Endothelial cell of umbilical vein (primary cell): ENCODE data around the gene PFDN4. TPM values are rescaled to one million over a fixed set of nuclear protein-coding genes. Genes with fewer than 3 reads are reported as not detected.

Experiments
- BruUV-seq: library from RNA; stranded (reverse); fragments of 400-500 nt; replicated peaks from 2 replicates; lab custom pipeline; 2021; lab: Mats Ljungman, UMichigan
- CTCF ChIA-PET: fragments of 300-600, 350-600 bp; sonication (Branson Sonifier 250); formaldehyde crosslinking; loops from one replicate; lab custom pipeline; 2021; ENCODE audit warnings: antibody characterized with exemption, inconsistent platforms; lab: Charles Lee
- POLR2A ChIA-PET: fragments of 300-600, 350-600 bp; sonication (Branson Sonifier 250); formaldehyde crosslinking; loops from one replicate; lab custom pipeline; 2021; ENCODE audit warnings: antibody characterized with exemption, inconsistent platforms; lab: Charles Lee
- DNase-seq: peaks from one replicate; pipeline ENCODE4 v3.0.0-alpha.2; 2011; ENCODE audit warnings: low read depth, low spot score
- FAIRE-seq: peaks from 2 replicates; lab custom pipeline; 2011; peaks lifted over from hg19 to GRCh38; lab: Jason Lieb, UNC
- H2AFZ ChIP-seq: 2 replicates; pipeline ENCODE4 v1.6.0; 2012; ENCODE audit warnings: low read depth, low read length, control low read depth, inconsistent platforms
- H3K27ac ChIP-seq: 2 replicates; pipeline ENCODE4 v1.5.1; 2011; ENCODE audit warnings: low read depth, mild to moderate bottlenecking, control low read depth, low read length, moderate library complexity; ENCODE audit not compliant: insufficient read depth
- H3K27me3 ChIP-seq, 2 experiments: 2 replicates each; pipeline versions ENCODE4 v1.6.0 to v1.6.1; 2011; ENCODE audit warnings: low read length in 2 of 2, mixed read lengths in 1 of 2; ENCODE audit not compliant: control insufficient read depth in 2 of 2, insufficient read depth in 2 of 2
- H3K36me3 ChIP-seq, 2 experiments: 2 replicates in 1 of 2; 3 replicates in 1 of 2; pipeline ENCODE4 v1.5.1; 2011; ENCODE audit warnings: low read length in 2 of 2, mild to moderate bottlenecking in 1 of 2, moderate library complexity in 1 of 2; ENCODE audit not compliant: control insufficient read depth in 2 of 2, insufficient read depth in 2 of 2; ENCODE audit errors: extremely low read depth in 1 of 2
- H3K4me1 ChIP-seq: 3 replicates; pipeline ENCODE4 v1.5.1; 2011; ENCODE audit warnings: mild to moderate bottlenecking, low read length; ENCODE audit not compliant: control insufficient read depth, insufficient read depth; ENCODE audit errors: extremely low read depth
- H3K4me2 ChIP-seq: 2 replicates; pipeline ENCODE4 v1.6.1; 2011; ENCODE audit warnings: low read length, control low read depth, mixed read lengths; ENCODE audit not compliant: insufficient read depth
- H3K4me3 ChIP-seq, 3 experiments: fragments of 200-600 bp in 1 of 3; sonication (generic), shearing (Covaris generic) in 1 of 3; replicated peaks in 1 of 3; 2 replicates each; pipeline ENCODE4 v1.5.1; 2011 to 2016; ENCODE audit warnings: control low read depth in 3 of 3, low read length in 3 of 3, mild to moderate bottlenecking in 2 of 3, inconsistent platforms in 1 of 3, low read depth in 1 of 3, moderate library complexity in 1 of 3; ENCODE audit not compliant: insufficient read depth in 1 of 3
- H3K79me2 ChIP-seq: 2 replicates; pipeline ENCODE4 v1.6.0; 2012; ENCODE audit warnings: low read length, inconsistent platforms; ENCODE audit not compliant: control insufficient read depth, insufficient read depth
- H3K9ac ChIP-seq: replicated peaks from 2 replicates; pipeline ENCODE3; 2011; ENCODE audit warnings: low read length, control low read depth; ENCODE audit not compliant: insufficient read depth; ENCODE audit errors: extremely low read depth
- H3K9me1 ChIP-seq: replicated peaks from 3 replicates; pipeline ENCODE4 v1.6.0; 2011; ENCODE audit warnings: mild to moderate bottlenecking, low read length; ENCODE audit not compliant: control insufficient read depth, insufficient read depth; ENCODE audit errors: extremely low read depth
- H3K9me3 ChIP-seq: replicated peaks from 2 replicates; pipeline ENCODE4 v1.5.1; 2012; ENCODE audit warnings: low read length, inconsistent platforms; ENCODE audit not compliant: control insufficient read depth, insufficient read depth
- H4K20me1 ChIP-seq: replicated peaks from 2 replicates; pipeline ENCODE3; 2011; ENCODE audit warnings: mild to moderate bottlenecking, low read length; ENCODE audit not compliant: control insufficient read depth, insufficient read depth; ENCODE audit errors: extremely low read depth
- CTCF ChIP-seq, 2 donors: IDR thresholded peaks; 1 replicate in 1 of 2; 2 replicates in 1 of 2; pipeline ENCODE4 v1.5.1; 2011; ENCODE audit warnings: low read length in 2 of 2, mild to moderate bottlenecking in 2 of 2, moderate library complexity in 2 of 2, control low read depth in 1 of 2, inconsistent platforms in 1 of 2, low read depth in 1 of 2; ENCODE audit not compliant: insufficient read depth in 1 of 2; ENCODE audit errors: extremely low read depth in 1 of 2
- FOS ChIP-seq: IDR thresholded peaks from 2 replicates; pipeline ENCODE4 v1.6.1; 2011; ENCODE audit warnings: mild to moderate bottlenecking, low read length, moderate library complexity, borderline replicate concordance; ENCODE audit not compliant: insufficient read depth
- GATA2 ChIP-seq: IDR thresholded peaks from 2 replicates; pipeline ENCODE4 v1.7.0; 2011; ENCODE audit warnings: low read depth, mild to moderate bottlenecking, moderate library complexity, mixed read lengths, low read length; ENCODE audit not compliant: insufficient read length, insufficient read depth
- JUN ChIP-seq: IDR thresholded peaks from 2 replicates; pipeline ENCODE4 v1.6.1; 2011; ENCODE audit warnings: borderline replicate concordance, low read depth; ENCODE audit not compliant: insufficient read length, insufficient read depth
- MAX ChIP-seq: IDR thresholded peaks from 2 replicates; pipeline ENCODE4 v1.6.1; 2011; ENCODE audit not compliant: insufficient read depth, insufficient read length
- MYC ChIP-seq: IDR thresholded peaks from one replicate; pipeline ENCODE4 v1.6.1; 2011; ENCODE audit warnings: mild to moderate bottlenecking, low read depth, low read length
- POLR2AphosphoS5 ChIP-seq: IDR thresholded peaks from 2 replicates; pipeline ENCODE4 v1.6.1; 2012; ENCODE audit warnings: low read depth, mild to moderate bottlenecking, control low read depth, low read length, moderate library complexity; ENCODE audit not compliant: insufficient read depth
- dilution Hi-C: fragments of 300-500 bp; cut with MboI; formaldehyde crosslinking; loops from one replicate; pipeline ENCODE4 v1.15.0; 2019; ENCODE audit warnings: low sequenced_read_pairs; ENCODE audit not compliant: extremely low pct_ligation_motif_present
- intact Hi-C: fragments of 100-400 bp; cut with micrococcal nuclease; formaldehyde crosslinking; loops from one replicate; pipeline ENCODE4 v1.10.0; 2022
- polyA plus RNA-seq, 4 experiments: library from polyadenylated mRNA; depleted of rRNA in 3 of 4; stranded (reverse) in 3 of 4; unstranded in 1 of 4; fragments of >200 nt; gene quantifications; 2 replicates each; pipeline versions ENCODE4 v1.2.1 to v1.2.3, GENCODE V29; 2011 to 2012; ENCODE audit warnings: missing spikeins in 1 of 4
- total RNA-seq: library from RNA; stranded (reverse); gene quantifications from 2 replicates; pipeline ENCODE4 v1.2.3, GENCODE V29; 2021

The PFDN4 gene
- total and polyA plus RNA-seq, 2 donors (not counting 3 experiments of a cell fraction or from before 2014, with no cell fraction given) = 17.5 to 44.2 TPM

- Histone ChIP-seq H3K27me3 (peaks cover 18 to 31% of the 10 kb centered on the region in 2 experiments), H3K36me3 (no peaks in the 10 kb centered on the region), H4K20me1 (no peaks in the 10 kb centered on the region), H3K79me2 (no peaks in the 10 kb centered on the region), H3K27ac (no peak overlapping the region), H3K4me1 (no peaks in the 10 kb centered on the region), H3K9me1 (no peaks in the 10 kb centered on the region), H3K9ac (no peak overlapping the region), H3K4me3 (no peak overlapping the region), H2AFZ (no peak overlapping the region), H3K9me3 (no peaks in the 10 kb centered on the region), H3K4me2 (no peak overlapping the region)
- FAIRE-seq (no peak), DNase-seq (no peak)
- POLR2A ChIA-PET = no interaction called here
- CTCF ChIA-PET = no interaction called here
- no TSS peak for BruUV-seq
- intact Hi-C loops = no loop called here
- TF ChIP-seq POLR2AphosphoS5 (no peak), GATA2 (no peak), FOS (no peak), JUN (no peak)
- dilution Hi-C loops = no loop called here
Measured at GRCh38 chr20:54178256-54178655, 29.6 kb upstream of the PFDN4 start.

DNA sequence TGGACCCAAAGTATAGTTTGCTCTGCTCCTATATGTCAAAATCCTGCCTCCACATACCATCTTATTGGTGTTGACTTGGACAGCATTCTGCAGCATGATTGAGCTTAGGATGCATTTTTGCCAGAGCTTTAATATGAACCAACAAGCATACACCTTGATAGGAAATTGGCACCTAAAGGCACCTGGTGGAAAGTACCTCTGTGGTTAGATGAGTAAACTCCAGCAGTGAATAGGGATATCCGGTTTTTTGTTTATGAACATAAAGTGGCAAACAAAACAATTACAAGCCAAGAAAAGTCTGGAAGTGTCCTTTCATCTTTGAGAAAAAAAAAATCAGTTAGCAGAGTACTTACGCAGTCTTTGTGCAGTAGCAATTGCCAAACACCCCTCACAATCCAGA, 27.9 kb upstream of the PFDN4 start:
- H3K27ac ChIP-seq = no peak overlapping the region
- CTCF ChIA-PET = interaction anchor here (1.4 kb wide), 1 partner anchor 20 kb away, joined by 3 read pairs; no protein-coding TSS in a partner anchor
- no TSS peak for BruUV-seq

More for the DNA sequence above, 27.9 kb upstream of the PFDN4 start:
- Histone ChIP-seq H2AFZ (no peak overlapping the region), H3K4me1 (no peaks in the 10 kb centered on the region), H3K9me3 (no peaks in the 10 kb centered on the region), H3K9ac (no peak overlapping the region), H4K20me1 (no peaks in the 10 kb centered on the region), H3K36me3 (no peaks in the 10 kb centered on the region), H3K4me3 (no peak overlapping the region), H3K9me1 (no peaks in the 10 kb centered on the region), H3K4me2 (no peak overlapping the region), H3K79me2 (no peaks in the 10 kb centered on the region), H3K27me3 (peaks cover 2 to 17% of the 10 kb centered on the region in 2 experiments)
- TF ChIP-seq GATA2 = no peak
- TF ChIP-seq POLR2AphosphoS5 = no peak
- no peak for TF ChIP-seq MYC
- no peak for TF ChIP-seq CTCF (IDR thresholded peaks at IDR 0.05; ENCODE audit: extremely low read depth in 1 of 2, insufficient read depth in 1 of 2, low read depth in 1 of 2, low read length in 2 of 2)
- TF ChIP-seq MAX = no peak
- DNase-seq (no peak), FAIRE-seq (no peak)
- dilution Hi-C loops = no loop called here
- POLR2A ChIA-PET = no interaction called here
- intact Hi-C loops = no loop called here
